Liver (tissue), 9 donors: ENCODE results near the gene ERMP1. TPM values are rescaled to one million over a fixed set of nuclear protein-coding genes. Genes with fewer than 3 reads are reported as not detected.

Source experiments
- DNase-seq: peaks from one replicate; pipeline ENCODE4 v3.0.0-alpha.2; 2017; ENCODE audit warnings: low spot score
- H3K27ac ChIP-seq, 2 donors: one replicate each; pipeline ENCODE4 v1.7.0; 2013; ENCODE audit warnings: inconsistent platforms in 2 of 2, low read length in 2 of 2, control low read depth in 1 of 2, low read depth in 1 of 2, mild to moderate bottlenecking in 1 of 2
- H3K27me3 ChIP-seq, 4 donors: one replicate each; pipeline versions ENCODE4 v1.6.1 to v1.7.0; 2013; ENCODE audit warnings: low read length in 3 of 4, inconsistent platforms in 1 of 4, mild to moderate bottlenecking in 1 of 4, moderate library complexity in 1 of 4; ENCODE audit not compliant: control insufficient read depth in 4 of 4, insufficient read depth in 4 of 4
- H3K36me3 ChIP-seq, 4 donors: one replicate each; pipeline versions ENCODE4 v1.6.1 to v1.7.0; 2013; ENCODE audit warnings: low read length in 3 of 4, mild to moderate bottlenecking in 3 of 4, low read depth in 1 of 4, moderate library complexity in 1 of 4; ENCODE audit not compliant: control insufficient read depth in 4 of 4, insufficient read depth in 3 of 4
- H3K4me1 ChIP-seq, 4 donors: one replicate each; pipeline versions ENCODE4 v1.6.1 to v1.7.0; 2013; ENCODE audit warnings: low read length in 3 of 4, mild to moderate bottlenecking in 3 of 4, moderate library complexity in 1 of 4; ENCODE audit not compliant: control insufficient read depth in 4 of 4, insufficient read depth in 4 of 4
- H3K4me3 ChIP-seq, 3 donors: one replicate each; pipeline versions ENCODE4 v1.6.1 to v1.7.0; 2013; ENCODE audit warnings: low read length in 3 of 3, control low read depth in 1 of 3, low read depth in 1 of 3, mild to moderate bottlenecking in 1 of 3
- H3K9ac ChIP-seq, 2 donors: one replicate each; pipeline ENCODE4 v1.7.0; 2013; ENCODE audit warnings: low read length in 2 of 2, mild to moderate bottlenecking in 2 of 2, moderate library complexity in 2 of 2, control low read depth in 1 of 2, low read depth in 1 of 2
- H3K9me3 ChIP-seq, 4 donors: one replicate each; pipeline versions ENCODE4 v1.6.1 to v1.7.0; 2013; ENCODE audit warnings: low read length in 3 of 4; ENCODE audit not compliant: control insufficient read depth in 4 of 4
- ATF3 ChIP-seq: IDR thresholded peaks from 2 replicates; pipeline ENCODE4 v1.6.1; 2016; ENCODE audit warnings: antibody characterized with exemption
- CTCF ChIP-seq: fragments of 150-350 bp; IDR thresholded peaks from 2 replicates; pipeline ENCODE4 v1.5.1; 2017; ENCODE audit warnings: improper control_type of control experiment, low read depth, low read length; ENCODE audit not compliant: missing input control
- EGR1 ChIP-seq, 2 donors: IDR thresholded peaks; 2 replicates each; pipeline ENCODE4 v1.6.1; 2016 to 2018; ENCODE audit warnings: antibody characterized with exemption in 2 of 2, low read depth in 2 of 2
- FOXA1 ChIP-seq: IDR thresholded peaks from 2 replicates; pipeline ENCODE4 v1.6.1; 2016; ENCODE audit warnings: antibody characterized with exemption
- FOXA2 ChIP-seq: IDR thresholded peaks from 2 replicates; pipeline ENCODE4 v1.6.1; 2016; ENCODE audit warnings: antibody characterized with exemption
- GABPA ChIP-seq, 2 donors: IDR thresholded peaks in 1 of 2; conservative IDR thresholded peaks in 1 of 2; 2 replicates each; pipeline ENCODE4 v1.6.1; 2016; ENCODE audit warnings: antibody characterized with exemption in 2 of 2, mild to moderate bottlenecking in 1 of 2, moderate library complexity in 1 of 2
- HNF4A ChIP-seq, 2 donors: conservative IDR thresholded peaks; 2 replicates each; pipeline ENCODE4 v1.6.1; 2016; ENCODE audit warnings: antibody characterized with exemption in 2 of 2, mild to moderate bottlenecking in 2 of 2
- HNF4G ChIP-seq: IDR thresholded peaks from 2 replicates; pipeline ENCODE4 v1.6.1; 2016; ENCODE audit warnings: antibody characterized with exemption
- JUND ChIP-seq, 2 donors: IDR thresholded peaks; 2 replicates each; pipeline ENCODE4 v1.6.1; 2016; ENCODE audit warnings: antibody characterized with exemption in 2 of 2
- MAX ChIP-seq: IDR thresholded peaks from 2 replicates; pipeline ENCODE4 v1.6.1; 2016; ENCODE audit warnings: antibody characterized with exemption
- NR2F2 ChIP-seq: IDR thresholded peaks from 2 replicates; pipeline ENCODE4 v1.6.1; 2016; ENCODE audit warnings: antibody characterized with exemption
- RAD21 ChIP-seq, 2 donors: IDR thresholded peaks; 2 replicates each; pipeline ENCODE4 v1.6.1; 2016; ENCODE audit warnings: antibody characterized with exemption in 2 of 2, mild to moderate bottlenecking in 2 of 2
- REST ChIP-seq: IDR thresholded peaks from 2 replicates; pipeline ENCODE4 v1.6.1; 2016; ENCODE audit warnings: antibody characterized with exemption, mild to moderate bottlenecking
- RXRA ChIP-seq, 2 donors: IDR thresholded peaks; 2 replicates each; pipeline ENCODE4 v1.6.1; 2017 to 2018; ENCODE audit warnings: antibody characterized with exemption in 2 of 2, mild to moderate bottlenecking in 1 of 2
- SP1 ChIP-seq: IDR thresholded peaks from 2 replicates; pipeline ENCODE4 v1.6.1; 2018; ENCODE audit warnings: antibody characterized with exemption, mild to moderate bottlenecking
- TAF1 ChIP-seq: conservative IDR thresholded peaks from 2 replicates; pipeline ENCODE4 v1.6.1; 2016; ENCODE audit warnings: antibody characterized with exemption, mild to moderate bottlenecking
- YY1 ChIP-seq: IDR thresholded peaks from 2 replicates; pipeline ENCODE4 v1.6.1; 2016; ENCODE audit warnings: antibody characterized with exemption, mild to moderate bottlenecking
- ZBTB33 ChIP-seq: IDR thresholded peaks from 2 replicates; pipeline ENCODE4 v1.6.1; 2016; ENCODE audit warnings: antibody characterized with exemption
- WGBS: extraction: QIAGEN DNeasy Blood & Tissue Kit; methylation state at CpG from one replicate; pipeline ENCODE4 v1.1.7; 2013; 5-methylcytosine and 5-hydroxymethylcytosine counted together
- polyA plus RNA-seq, 2 donors: library from polyadenylated mRNA; stranded (reverse) in 1 of 2; unstranded in 1 of 2; fragments of 200-250 nt in 1 of 2; fragments of >200 nt in 1 of 2; fragmentation: Nextera tagmentation in 1 of 2; extraction: Ambion mirVana in 1 of 2; gene quantifications; one replicate each; pipeline versions ENCODE4 v1.2.1 to v1.2.3, GENCODE V29; 2013 to 2015
- total RNA-seq, 2 donors: library from RNA; depleted of rRNA; stranded (reverse); fragments of >200 nt; gene quantifications; one replicate each; pipeline ENCODE4 v1.2.3, GENCODE V29; 2014
- donor health status: healthy.
- donor health status: healthy.
- donor health status: healthy.
- donor health status: healthy.
- donor health status: healthy.

Gene ERMP1
- total and polyA plus RNA-seq, 4 donors: 2.7 to 19.5 (median 9.6) TPM

GRCh38 chr9:5817862-5818261 lies 15.1 kb downstream of the ERMP1 start:
- Histone ChIP-seq H3K36me3 (peaks cover 0 to 9% (median 5%) of the 10 kb centered on the region in 4 donors), H3K4me3 (no peak overlapping the region), H3K9ac (no peak overlapping the region), H3K9me3 (no peaks in the 10 kb centered on the region), H3K27me3 (no peaks in the 10 kb centered on the region), H3K27ac (no peak overlapping the region), H3K4me1 (no peaks in the 10 kb centered on the region)
- DNase-seq: no peak
- WGBS: 95% methylated on average over 3 of the region's 3 CpGs
- no peak for TF ChIP-seq REST
- TF ChIP-seq NR2F2: no peak
- no peak for TF ChIP-seq EGR1 (IDR thresholded peaks at IDR 0.05; ENCODE audit: low read depth in 2 of 2)
- TF ChIP-seq GABPA (IDR thresholded peaks at IDR 0.05 in 1 of 2, conservative IDR thresholded peaks at IDR 0.05 in 1 of 2): no peak
- TF ChIP-seq HNF4G: no peak
- no peak for TF ChIP-seq MAX
- TF ChIP-seq FOXA2: no peak
- TF ChIP-seq HNF4A (conservative IDR thresholded peaks at IDR 0.05): no peak
- TF ChIP-seq SP1: no peak
- no peak for TF ChIP-seq RXRA (IDR thresholded peaks at IDR 0.05)
- TF ChIP-seq ZBTB33: no peak
- no peak for TF ChIP-seq CTCF
- TF ChIP-seq TAF1: no peak
- TF ChIP-seq RAD21 (IDR thresholded peaks at IDR 0.05): no peak
- no peak for TF ChIP-seq YY1
- no peak for TF ChIP-seq FOXA1
- TF ChIP-seq ATF3: no peak
- TF ChIP-seq JUND (IDR thresholded peaks at IDR 0.05): no peak
